GM12865 (cell line): Measurements from ENCODE around the gene ZBTB14.

ENCODE experiments used
- DNase-seq: peaks from one replicate; pipeline ENCODE4 v3.0.0; 2010; ENCODE audit warnings: low read depth
- H3K4me3 ChIP-seq: 2 replicates; pipeline ENCODE4 v1.5.1; 2011; ENCODE audit warnings: mild to moderate bottlenecking, low read depth, low read length, control low read depth
- TF ChIP-seq, protein P1 (sequence below): IDR thresholded peaks from 2 replicates; pipeline ENCODE4 v1.5.1; 2011; ENCODE audit warnings: low read length, control low read depth, low read depth, inconsistent platforms; ENCODE audit not compliant: insufficient read depth; ENCODE audit errors: missing control alignments

Gene ZBTB14

DNA sequence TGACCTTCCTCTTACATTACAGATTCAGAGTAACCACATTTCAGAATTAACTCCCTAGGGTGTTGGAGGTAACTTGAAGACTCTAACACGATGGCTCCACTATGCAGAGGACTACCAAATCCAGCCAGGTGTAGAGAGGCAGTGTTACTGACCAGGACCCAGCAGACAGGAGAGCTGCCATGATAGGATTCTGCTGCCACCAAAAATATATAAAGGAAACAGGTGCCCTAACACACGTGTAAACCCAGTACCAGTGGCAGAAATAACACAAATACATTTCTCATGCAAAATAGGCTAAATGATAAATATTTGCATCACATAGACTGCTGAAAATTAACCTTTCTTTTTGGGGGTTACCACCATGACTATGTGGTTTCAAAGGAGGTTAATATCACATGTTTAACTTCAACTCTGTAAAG lies 7.0 kb downstream of the ZBTB14 start:
- TF ChIP-seq, protein P1, sequence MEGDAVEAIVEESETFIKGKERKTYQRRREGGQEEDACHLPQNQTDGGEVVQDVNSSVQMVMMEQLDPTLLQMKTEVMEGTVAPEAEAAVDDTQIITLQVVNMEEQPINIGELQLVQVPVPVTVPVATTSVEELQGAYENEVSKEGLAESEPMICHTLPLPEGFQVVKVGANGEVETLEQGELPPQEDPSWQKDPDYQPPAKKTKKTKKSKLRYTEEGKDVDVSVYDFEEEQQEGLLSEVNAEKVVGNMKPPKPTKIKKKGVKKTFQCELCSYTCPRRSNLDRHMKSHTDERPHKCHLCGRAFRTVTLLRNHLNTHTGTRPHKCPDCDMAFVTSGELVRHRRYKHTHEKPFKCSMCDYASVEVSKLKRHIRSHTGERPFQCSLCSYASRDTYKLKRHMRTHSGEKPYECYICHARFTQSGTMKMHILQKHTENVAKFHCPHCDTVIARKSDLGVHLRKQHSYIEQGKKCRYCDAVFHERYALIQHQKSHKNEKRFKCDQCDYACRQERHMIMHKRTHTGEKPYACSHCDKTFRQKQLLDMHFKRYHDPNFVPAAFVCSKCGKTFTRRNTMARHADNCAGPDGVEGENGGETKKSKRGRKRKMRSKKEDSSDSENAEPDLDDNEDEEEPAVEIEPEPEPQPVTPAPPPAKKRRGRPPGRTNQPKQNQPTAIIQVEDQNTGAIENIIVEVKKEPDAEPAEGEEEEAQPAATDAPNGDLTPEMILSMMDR: no peak
- no peak for DNase-seq
- H3K4me3 ChIP-seq: no peak overlapping the region

DNA sequence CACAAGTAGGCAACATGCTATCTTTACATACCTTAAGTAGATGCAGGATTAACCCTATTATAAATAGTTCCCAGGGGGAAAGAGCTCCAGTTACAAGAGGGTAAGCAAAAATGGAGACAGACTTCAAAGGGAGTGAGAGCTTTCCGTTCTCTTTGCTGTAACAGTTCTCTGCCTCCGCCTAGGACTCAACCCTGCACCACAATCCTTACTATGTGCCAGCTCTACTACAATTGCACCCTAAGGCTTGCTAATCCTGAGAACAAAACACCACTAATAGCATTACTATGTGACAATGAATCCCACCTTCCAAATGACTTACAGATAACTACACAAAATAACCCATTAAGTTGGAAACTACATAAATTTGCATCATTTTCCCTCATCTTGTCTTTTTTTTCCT lies 7.7 kb downstream of the ZBTB14 start:
- no peak overlapping the region for H3K4me3 ChIP-seq
- DNase-seq: no peak

DNA sequence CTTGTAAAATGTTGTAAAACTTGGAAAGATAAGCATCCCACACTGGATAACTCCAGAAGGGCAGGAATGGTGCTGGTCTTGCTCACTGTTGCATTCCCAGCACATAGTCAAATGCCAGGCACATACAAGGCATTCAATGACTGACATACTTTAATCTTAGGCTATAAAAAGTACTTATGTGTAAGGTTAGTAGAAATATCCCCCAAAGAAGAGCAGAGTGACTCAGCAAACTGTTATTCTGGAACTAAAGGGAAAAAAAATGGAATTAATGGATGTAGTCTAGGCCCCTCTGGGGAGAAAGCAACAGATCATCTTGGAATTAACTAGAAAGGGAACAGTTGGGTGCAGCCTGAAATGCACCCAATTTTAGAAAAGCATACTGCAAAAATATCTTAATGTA lies 9.0 kb downstream of the ZBTB14 start:
- no peak overlapping the region for H3K4me3 ChIP-seq
- TF ChIP-seq, protein P1: no peak
- DNase-seq: no peak

More for the DNA sequence above, 7.7 kb downstream of the ZBTB14 start:
- TF ChIP-seq, protein P1: no peak

DNA sequence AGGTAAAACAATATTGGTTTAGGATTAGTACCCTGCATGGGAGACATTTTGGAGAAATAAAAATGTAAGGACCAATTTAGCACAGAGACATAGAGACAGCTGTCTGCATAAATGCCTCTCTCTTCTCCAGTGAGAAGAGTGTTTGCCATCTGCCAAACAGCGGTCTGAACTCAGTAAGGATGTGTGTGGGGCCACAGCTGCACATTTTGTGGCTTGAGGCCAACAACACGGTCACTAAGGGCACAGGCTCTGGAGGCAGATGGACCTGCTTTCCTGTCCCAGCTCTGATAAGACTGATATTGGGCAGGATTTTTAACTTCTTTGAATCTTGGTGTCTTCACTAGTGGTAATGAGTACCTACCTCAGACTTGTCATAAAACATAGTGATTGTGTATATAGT lies 10.2 kb downstream of the ZBTB14 start:
- TF ChIP-seq, protein P1: no peak
- no peak overlapping the region for H3K4me3 ChIP-seq
- DNase-seq: no peak

DNA sequence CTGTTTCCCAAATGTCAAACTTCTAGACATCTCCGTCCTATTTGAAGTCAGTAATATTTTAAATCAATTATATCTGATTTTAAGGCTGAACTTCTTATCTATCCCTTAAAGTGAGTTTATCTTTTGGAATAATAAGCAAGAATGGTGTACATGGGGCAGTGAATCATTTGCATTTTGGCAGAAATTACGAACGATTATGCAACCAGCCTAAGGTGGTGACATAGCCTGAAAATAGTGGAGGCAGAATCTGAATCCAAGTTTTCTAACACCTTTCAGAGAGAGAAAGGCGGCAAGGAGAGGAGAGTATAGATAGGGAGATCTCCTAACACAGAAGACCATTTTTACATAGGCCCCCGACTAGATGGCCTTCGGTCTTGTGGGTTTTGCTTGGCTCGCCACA lies 10.7 kb downstream of the ZBTB14 start:
- H3K4me3 ChIP-seq: no peak overlapping the region
- no peak for DNase-seq

DNA sequence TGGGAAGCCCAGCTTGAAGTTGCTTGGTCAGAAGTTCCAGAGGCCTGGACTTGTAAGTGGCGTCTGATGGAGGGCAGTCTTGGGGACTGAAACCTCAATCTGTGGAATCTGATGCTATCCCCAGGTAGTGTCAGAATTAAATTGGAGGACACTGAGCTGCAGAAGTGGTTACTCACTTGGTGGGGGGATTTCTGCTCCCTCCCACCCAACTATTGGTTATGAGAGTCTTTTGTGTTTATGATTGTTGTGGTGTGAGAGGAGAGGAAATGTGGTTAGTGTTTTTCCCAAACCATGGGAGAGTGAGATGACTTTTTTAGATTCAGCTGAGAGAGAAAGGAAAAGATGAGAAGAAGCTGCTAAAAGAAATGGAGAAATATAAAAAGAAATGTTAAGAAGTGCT lies 12.8 kb downstream of the ZBTB14 start:
- no peak for DNase-seq
- TF ChIP-seq, protein P1: no peak

More for the DNA sequence above, 10.7 kb downstream of the ZBTB14 start:
- TF ChIP-seq, protein P1: no peak

DNA sequence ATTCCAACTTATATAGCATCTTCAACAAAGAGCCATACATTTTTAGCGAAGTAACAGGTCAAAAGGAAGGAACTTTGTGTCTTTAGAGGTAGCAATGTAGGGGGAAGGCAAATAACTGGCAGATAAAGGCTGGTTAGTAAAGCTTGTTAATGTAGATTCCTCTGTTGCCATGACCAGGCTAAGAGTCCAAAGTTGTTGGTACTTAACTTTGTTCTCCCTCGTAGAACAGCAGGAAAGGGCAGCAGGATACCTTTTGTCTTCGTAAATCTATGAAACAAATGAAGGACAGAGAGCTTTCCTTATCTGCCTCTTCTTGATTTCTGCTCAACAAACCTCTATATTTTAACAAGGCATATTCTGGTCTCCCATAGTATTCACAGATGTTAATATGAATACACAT lies 18.6 kb downstream of the ZBTB14 start:
- DNase-seq: no peak
- no peak overlapping the region for H3K4me3 ChIP-seq
- TF ChIP-seq, protein P1: no peak

More for the DNA sequence above, 12.8 kb downstream of the ZBTB14 start:
- no peak overlapping the region for H3K4me3 ChIP-seq
